ENCODE data around the gene TMPRSS15.

The TMPRSS15 gene

DNA sequence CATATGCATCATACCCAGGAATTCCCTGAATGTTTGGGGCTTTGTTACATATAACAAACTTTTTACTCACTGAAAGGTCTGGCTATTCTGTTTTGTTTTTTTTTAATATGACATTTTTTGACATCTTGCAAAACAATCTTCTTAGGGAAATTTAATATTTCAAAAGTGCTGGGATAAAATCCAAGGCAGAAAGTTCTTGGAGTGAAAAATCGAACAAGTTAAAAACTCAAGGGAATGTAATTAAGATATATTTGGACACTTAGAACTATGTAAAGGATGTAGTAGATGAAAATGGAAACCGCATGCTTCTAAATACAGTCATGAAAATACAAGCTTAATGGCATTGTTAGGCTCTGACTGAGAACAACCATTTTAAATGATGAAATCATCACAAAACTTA lies 150.4 kb downstream of the TMPRSS15 start:
- in situ Hi-C loops (cut with HindIII; ENCODE audit: low sequenced_read_pairs): no loop called here
- H3K4me3 ChIP-seq (ENCODE audit: low read depth, low read length): no peak overlapping the region
- TF ChIP-seq, protein P1, sequence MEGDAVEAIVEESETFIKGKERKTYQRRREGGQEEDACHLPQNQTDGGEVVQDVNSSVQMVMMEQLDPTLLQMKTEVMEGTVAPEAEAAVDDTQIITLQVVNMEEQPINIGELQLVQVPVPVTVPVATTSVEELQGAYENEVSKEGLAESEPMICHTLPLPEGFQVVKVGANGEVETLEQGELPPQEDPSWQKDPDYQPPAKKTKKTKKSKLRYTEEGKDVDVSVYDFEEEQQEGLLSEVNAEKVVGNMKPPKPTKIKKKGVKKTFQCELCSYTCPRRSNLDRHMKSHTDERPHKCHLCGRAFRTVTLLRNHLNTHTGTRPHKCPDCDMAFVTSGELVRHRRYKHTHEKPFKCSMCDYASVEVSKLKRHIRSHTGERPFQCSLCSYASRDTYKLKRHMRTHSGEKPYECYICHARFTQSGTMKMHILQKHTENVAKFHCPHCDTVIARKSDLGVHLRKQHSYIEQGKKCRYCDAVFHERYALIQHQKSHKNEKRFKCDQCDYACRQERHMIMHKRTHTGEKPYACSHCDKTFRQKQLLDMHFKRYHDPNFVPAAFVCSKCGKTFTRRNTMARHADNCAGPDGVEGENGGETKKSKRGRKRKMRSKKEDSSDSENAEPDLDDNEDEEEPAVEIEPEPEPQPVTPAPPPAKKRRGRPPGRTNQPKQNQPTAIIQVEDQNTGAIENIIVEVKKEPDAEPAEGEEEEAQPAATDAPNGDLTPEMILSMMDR (IDR thresholded peaks at IDR 0.05; ENCODE audit: low read depth, low read length, missing control alignments): no peak
- DNase-seq (ENCODE audit: low read depth): no peak

DNA sequence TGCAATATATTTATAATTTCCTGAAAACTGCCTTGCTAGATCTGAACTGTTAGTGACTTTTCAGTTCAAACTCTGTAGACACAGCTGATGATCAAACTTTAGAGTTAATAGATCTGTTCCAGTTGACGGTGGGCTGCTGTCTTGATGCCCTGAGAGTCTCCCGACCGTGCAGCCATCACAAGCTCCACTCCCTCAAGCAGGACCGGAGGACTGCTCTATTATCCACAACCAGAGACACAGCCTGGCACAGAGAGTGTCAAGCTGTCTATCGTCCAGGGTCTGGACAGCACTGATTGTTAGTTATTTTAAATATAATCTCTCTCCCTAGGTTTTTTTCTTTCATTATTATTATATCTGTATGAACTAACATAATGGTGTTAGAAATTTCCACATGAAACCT lies 150.9 kb downstream of the TMPRSS15 start:
- DNase-seq (ENCODE audit: low read depth): no peak
- no peak overlapping the region for H3K4me3 ChIP-seq (ENCODE audit: low read depth, low read length)
- in situ Hi-C loops (cut with HindIII; ENCODE audit: low sequenced_read_pairs): no loop called here
- TF ChIP-seq, protein P1 (IDR thresholded peaks at IDR 0.05; ENCODE audit: low read depth, low read length, missing control alignments): no peak

DNA sequence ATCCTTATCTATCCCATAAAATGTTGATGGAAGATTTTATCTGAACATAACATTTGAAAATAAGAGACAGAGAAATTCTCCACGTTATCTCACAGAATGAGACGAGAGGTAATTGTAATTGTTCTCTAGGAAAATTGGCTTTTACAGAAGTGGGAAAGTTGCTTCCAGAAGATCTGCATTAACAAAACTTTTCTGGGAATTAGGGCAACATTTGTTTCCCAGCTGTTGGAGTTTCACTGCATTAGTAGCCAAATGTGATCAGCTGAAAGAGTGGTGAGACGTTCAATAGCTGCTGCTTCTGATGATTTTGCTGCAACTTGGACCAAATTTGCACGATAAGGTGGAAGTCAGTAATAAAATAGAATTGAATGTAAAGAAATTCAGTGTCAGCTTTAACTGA lies 151.3 kb downstream of the TMPRSS15 start:
- no peak overlapping the region for H3K4me3 ChIP-seq (ENCODE audit: low read depth, low read length)
- in situ Hi-C loops (cut with HindIII; ENCODE audit: low sequenced_read_pairs): no loop called here
- TF ChIP-seq, protein P1 (IDR thresholded peaks at IDR 0.05; ENCODE audit: low read depth, low read length, missing control alignments): no peak
- no peak for DNase-seq (ENCODE audit: low read depth)

DNA sequence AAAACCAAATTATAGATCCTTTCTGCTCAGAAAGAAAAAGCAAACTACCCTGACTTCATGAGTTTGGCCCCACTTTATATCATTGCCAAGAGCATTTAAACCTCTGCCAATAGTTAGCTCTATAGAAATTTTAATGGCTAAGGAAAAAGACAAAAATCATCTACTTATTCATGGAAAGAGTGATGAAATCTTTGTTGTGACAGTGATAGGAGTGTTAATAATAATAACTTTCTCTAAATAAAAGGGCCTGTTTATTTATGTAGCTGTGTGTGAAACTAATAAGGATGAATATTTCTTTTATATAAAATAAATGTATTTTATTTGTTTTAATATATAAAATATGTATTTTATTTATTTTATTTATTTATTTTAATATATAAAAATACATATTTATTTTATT lies 152.5 kb downstream of the TMPRSS15 start:
- TF ChIP-seq, protein P1 (IDR thresholded peaks at IDR 0.05; ENCODE audit: low read depth, low read length, missing control alignments): no peak
- no peak overlapping the region for H3K4me3 ChIP-seq (ENCODE audit: low read depth, low read length)
- in situ Hi-C loops (cut with HindIII; ENCODE audit: low sequenced_read_pairs): no loop called here
- DNase-seq (ENCODE audit: low read depth): no peak

DNA sequence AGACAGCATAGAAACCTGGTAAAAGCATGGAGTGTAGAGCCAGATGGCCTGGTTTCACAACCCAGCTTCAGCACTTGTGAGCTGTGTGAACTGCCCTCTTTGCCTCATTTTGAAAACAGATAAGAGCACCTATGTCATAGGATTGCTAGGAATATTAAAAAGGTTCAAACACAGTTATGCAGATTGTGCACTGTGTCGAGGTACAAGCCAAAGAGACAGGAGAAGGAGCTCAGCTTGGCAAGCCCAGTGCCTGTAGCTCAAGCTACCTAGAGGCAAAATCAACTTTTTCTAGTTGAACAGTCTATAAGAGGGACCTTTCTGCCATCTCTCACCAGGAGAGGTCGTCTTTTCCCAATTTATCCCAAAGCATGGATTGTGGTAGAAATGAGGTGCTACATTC lies 153.9 kb downstream of the TMPRSS15 start:
- no peak for DNase-seq (ENCODE audit: low read depth)
- no peak overlapping the region for H3K4me3 ChIP-seq (ENCODE audit: low read depth, low read length)
- TF ChIP-seq, protein P1 (IDR thresholded peaks at IDR 0.05; ENCODE audit: low read depth, low read length, missing control alignments): no peak
- in situ Hi-C loops (cut with HindIII; ENCODE audit: low sequenced_read_pairs): no loop called here

DNA sequence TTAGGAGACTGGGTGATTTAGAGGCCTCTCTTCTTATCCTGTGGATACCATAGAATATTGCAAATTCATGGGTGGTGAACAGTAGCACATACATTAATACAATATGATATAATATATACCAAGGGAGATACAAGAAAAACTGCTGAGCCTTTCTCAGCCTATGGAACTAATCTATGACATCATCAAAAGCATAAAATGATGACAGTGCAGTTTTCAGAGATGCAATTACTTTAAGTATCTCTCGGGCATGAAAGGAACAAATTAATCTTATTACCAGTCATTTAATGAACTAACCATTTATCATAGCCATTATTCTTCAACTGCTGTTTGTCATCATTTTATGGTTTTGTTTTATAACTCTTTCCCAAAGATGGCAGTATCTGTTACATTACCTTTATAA lies 155.4 kb downstream of the TMPRSS15 start:
- DNase-seq (ENCODE audit: low read depth): no peak
- H3K4me3 ChIP-seq (ENCODE audit: low read depth, low read length): no peak overlapping the region
- TF ChIP-seq, protein P1 (IDR thresholded peaks at IDR 0.05; ENCODE audit: low read depth, low read length, missing control alignments): no peak
- in situ Hi-C loops (cut with HindIII; ENCODE audit: low sequenced_read_pairs): no loop called here

DNA sequence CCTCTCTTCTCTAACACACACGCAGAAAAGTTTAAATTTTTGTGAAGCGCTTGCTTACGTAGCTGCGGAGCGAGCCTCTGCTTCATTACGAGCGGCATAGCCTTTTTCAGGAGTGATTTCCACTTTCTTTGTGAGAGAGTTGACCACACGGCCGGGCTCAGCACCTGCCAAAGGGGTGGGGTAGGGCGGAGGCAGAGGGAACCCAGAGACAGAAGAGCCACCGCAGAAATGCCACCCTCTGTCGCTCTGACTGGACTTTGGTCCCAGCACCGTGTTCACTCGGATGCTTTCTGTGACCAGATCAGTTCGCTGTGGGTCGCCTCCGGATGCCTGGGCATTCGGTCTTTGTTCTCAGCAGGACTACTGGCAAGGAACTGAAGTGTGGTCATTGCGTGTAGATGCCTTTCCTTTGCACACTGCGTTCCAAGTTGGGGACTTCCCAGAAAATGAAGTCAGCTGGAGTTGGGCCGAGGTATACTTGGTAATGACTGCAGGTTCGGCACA lies 158.1 kb downstream of the TMPRSS15 start:
- H3K4me3 ChIP-seq (ENCODE audit: low read depth, low read length): peak overlapping the region; percentile 48
- peak; percentile 37 for DNase-seq (ENCODE audit: low read depth)
- in situ Hi-C loops (cut with HindIII; ENCODE audit: low sequenced_read_pairs): no loop called here
- TF ChIP-seq, protein P1 (IDR thresholded peaks at IDR 0.05; ENCODE audit: low read depth, low read length, missing control alignments): no peak
